Measurements from ENCODE around the gene KISS1.
A peak's percentile ranks its signal among the peaks of the same experiment; 100 is the strongest.
"Not testable (repeated sequence)": the region's sequence is repeated elsewhere in the genome, so short reads cannot be mapped to it uniquely, and the experiment has no call there.

Gene KISS1, protein sequence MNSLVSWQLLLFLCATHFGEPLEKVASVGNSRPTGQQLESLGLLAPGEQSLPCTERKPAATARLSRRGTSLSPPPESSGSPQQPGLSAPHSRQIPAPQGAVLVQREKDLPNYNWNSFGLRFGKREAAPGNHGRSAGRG

GRCh38 chr1:204196068-204196795, at the start of gene KISS1:
KISS1 (minus strand) TSS chr1:204196491; CDS start chr1:204192876, 3,615 bp downstream.
- DNase-seq, result no peak

DNA sequence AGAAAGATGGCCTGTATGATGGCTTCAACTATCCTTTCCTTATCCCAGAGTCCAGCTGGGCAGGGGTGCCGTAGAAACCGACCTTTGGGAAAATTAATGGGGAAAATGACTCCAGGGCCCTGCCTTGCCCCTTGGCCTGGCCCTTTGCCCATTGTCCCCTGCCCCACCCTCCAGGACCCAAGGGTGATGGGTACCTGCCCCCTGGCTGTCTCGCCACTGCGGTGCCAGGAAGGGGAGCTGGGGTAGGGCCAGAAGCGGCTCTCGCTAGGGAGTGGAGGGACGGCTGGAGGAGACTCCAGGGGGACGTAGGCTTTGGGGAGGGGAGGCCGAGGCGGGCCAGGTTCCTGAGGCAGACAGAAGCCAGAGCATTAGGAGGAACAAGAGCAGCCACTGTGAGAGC, 46.6 kb upstream of the KISS1 start:
- no peak for DNase-seq

DNA sequence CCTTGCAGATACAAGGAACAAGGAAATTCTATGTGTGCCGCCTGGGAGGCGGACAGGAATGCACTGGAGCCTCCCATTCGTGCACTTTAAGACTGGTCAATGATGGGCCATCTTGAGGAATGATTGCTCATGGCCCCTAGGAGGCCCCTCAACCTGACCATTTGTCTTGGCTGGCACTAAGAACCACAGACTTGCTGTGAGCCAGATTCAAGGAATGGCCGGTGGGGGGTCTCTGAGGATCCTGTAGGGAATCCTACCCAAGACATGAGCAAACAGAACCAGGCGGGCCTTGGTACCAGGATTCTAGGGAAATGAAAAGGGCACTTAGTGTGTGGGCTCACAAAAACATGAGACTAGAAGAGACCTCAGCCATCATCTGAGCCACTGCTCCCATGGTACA, 45.6 kb upstream of the KISS1 start:
- DNase-seq, result no peak

DNA sequence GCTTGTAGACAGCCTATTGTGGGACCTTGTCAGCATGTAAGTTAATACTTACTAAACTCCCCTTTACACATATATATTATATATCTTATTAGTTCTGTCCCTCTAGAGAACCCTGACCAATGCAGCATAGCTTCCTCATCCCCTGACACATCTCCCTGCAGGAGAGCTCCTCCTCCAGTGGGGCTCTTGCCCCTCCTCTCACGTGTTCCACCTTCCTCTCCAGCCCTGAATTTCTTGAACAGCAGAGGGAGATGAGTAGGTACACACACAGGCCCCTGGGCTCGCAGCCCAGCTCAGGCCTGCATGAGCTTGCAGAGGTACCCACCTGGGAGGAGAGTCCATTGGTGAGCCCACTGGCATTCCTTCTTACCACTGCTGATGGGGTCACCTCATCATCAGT, 44.8 kb upstream of the KISS1 start:
- DNase-seq, result no peak

- no peak for DNase-seq
Measured at GRCh38 chr1:204240233-204240632, 43.9 kb upstream of the KISS1 start.

GRCh38 chr1:204239401-204239800, 43.1 kb upstream of the KISS1 start:
- DNase-seq, result not testable (repeated sequence)

- peak; percentile 63 for DNase-seq
Measured at GRCh38 chr1:204238520-204238919, 42.2 kb upstream of the KISS1 start.

- not testable (repeated sequence) for DNase-seq
Measured at GRCh38 chr1:204237515-204237914, 41.2 kb upstream of the KISS1 start.

GRCh38 chr1:204232526-204232925, 36.2 kb upstream of the KISS1 start:
- no peak for DNase-seq

- DNase-seq, result no peak
Measured at GRCh38 chr1:204230211-204230610, 33.9 kb upstream of the KISS1 start.

GRCh38 chr1:204228896-204229295, 32.6 kb upstream of the KISS1 start:
- no peak for DNase-seq

DNA sequence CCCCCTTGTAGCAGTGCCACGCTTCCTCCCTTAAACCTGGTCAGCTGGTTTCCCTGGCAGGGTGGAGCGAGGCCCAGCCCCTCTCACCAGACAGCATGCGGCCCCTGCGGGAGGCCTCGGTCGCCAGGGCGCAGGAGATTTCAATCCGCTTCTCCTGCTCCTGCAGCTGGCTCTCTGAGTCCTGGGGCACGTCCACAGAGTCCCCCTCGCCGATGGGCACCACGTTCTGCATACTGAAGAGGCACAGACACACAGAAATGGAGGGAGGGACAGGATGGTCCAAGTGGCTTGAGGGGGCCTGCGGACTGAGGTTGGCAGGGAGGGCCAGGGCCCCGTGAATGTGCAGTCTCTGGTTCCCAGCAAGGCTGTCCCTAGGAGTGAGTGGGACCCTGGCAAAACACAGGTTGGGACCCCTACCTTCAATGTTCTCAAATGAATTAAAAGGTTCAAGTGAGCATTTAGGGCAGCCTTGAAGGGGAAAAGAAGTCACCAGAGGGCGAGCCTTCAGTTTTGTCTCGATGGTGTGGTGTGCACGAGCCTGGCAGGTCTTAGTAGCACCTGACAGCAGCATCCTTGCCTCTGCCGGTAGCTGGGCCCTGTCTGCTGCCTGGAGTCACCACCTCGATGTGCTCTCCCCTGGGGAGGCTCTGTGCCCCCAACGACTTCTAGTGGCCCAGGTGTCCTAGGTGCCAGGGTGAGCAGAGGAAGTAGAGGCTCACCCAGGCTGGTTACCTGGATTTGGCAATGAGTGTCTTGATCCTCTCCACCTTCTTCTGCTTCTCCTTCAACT, 31.9 kb upstream of the KISS1 start:
- no peak for DNase-seq

DNA sequence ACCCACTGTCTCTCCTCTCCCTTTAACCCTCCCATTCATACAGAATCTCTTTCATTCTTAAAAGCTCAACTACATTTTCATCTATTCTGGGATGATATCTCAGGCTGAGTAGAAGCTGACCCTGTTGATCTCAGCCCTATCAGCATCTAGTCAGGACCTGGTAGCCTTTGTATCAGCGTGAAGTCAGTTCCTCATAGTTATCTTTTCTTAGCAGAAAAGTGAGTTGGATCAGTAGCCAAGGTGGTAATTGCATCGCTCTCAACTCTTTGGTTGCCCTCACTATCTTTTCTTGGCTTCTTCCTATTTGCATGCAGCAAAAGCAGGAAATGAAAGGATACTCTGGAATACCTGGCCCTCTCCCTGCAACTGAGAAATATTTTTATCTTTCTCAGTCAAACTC, 31.1 kb upstream of the KISS1 start:
- peak; percentile 81 for DNase-seq

GRCh38 chr1:204225841-204226735, 29.8 kb upstream of the KISS1 start:
- DNase-seq, result no peak

GRCh38 chr1:204224655-204225054, 28.4 kb upstream of the KISS1 start:
- no peak for DNase-seq

DNA sequence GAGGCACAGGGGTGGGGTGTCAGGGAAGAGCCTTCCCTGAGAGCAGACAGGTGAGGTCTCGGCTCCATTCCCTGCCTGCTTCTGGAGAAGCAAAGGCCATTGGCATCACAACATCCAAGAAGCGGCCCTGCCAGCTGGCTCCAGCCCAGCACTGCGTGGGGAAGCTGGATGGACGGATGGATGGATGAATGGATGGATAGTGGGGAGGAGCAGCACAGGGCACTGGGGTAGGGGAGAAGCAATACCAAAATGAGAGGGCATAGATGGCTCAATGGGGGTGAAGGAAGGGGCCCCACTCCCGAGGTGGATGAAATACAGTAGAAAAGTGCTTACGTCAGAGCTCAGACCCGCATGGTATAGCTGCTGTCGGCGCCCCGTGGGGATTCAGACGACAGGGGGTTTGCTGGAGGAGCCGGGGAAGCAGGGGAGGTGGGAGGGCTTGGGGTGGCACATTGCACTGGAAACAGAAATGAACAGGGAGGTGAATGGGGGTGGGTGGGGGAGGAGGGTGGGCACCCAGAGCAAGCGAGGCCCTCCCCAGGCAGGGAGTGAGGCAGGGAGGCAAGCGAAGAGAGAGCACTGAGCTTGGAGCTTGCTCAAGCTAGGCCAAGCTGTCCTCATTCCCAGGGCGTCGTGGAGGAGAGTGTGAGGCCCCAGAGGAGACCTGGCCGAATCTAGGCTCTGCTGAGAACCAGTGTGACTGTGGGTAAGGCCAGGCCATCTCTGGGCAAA, 27.0 kb upstream of the KISS1 start:
- DNase-seq, result no peak

DNA sequence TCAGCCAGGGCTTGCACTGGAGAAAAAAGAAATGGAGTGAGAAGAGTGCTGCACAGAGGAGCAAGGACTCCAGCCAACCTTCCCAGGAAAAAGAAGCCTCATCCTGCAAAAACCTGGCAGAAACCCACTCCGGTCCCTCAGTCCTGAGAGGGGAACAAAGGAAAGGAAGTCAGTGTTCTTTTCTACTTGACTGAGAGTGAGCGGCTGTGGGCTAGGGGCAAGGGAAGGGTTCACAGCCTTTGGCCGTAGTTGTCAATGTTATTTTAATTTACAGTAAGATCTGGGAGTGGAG, 26.4 kb upstream of the KISS1 start:
- no peak for DNase-seq

- DNase-seq, result no peak
Measured at GRCh38 chr1:204222006-204222763, 25.9 kb upstream of the KISS1 start.

- DNase-seq, result no peak
Measured at GRCh38 chr1:204221271-204221670, 25.0 kb upstream of the KISS1 start.

DNA sequence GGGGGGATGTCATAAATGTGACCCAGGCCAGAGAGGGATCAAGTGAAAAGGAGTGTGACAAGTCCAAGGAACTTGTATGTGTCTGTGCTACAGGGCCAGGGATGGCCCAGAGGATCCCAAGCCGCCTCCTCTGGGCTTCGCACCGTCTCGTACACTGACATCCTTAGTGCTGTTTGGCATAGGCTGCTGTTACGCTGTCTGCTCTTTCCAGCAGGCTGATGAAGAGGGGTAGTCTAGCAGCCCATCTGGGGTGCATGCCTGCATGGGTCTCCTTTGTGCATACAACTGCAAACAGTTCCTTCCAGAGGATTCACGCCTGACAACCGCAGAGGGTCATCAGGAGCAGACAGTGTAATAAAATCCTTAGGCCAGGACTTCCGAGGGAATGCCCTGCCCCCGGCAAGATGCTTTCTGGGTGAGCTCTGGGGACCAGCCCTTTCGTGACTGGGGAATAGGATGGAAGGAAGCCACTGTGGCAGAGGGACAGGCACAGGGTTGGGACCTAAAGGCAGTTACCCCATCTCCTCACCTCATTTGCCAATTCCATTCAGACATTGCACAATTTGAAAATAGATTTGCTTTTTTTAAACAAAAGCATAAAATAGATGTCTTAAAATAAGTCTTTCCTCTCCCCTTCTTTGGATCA, 23.8 kb upstream of the KISS1 start:
- DNase-seq, result no peak

DNA sequence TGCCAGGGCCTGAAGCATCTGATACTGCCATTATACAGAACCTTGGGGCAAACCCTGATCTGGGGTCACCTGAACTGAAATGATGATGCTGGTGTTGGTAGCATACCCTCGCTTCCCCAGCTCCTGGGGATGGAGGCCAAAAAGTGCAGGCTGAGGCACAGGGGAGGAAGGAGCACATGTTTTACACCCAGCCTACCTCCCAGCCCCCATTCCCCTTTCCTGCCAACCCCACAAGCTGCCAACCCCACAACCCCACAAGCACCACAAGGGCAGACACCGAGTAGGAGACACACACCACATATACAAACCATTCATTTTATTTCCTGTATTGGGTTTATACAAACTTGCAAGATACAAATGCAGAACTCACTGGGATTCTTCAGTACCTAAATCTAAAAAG, 22.3 kb upstream of the KISS1 start:
- DNase-seq, result no peak
